Hematopoietic multipotent progenitor cell treated with erythropoietin and hydrocortisone succinate and interleukin-3 and kit ligand, for 4 days (in vitro differentiated cells): ENCODE data around the gene LUZP2.

Experiments used
- DNase-seq: peaks from one replicate; pipeline ENCODE4 v3.0.0-alpha.2; 2015

The LUZP2 gene

DNA sequence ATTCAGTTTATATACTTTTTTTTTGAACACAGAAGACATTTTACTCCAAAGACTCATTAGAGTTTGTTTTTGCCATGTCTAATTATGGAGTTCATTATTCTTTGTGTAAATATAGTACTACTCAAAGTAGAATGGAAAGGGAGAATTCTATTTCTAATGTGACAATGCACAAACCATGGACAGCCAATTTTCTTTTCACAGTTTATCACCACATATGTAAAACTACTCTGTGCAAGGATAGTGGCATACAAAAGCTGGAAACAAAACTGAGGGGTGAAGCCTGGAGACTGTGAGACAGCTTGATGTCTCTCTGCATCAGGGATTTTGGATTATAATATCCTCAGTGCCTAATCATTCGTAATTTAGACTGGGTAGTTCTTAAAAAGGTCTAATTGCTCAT is 75.5 kb downstream of the LUZP2 start:
- DNase-seq, result no peak

DNA sequence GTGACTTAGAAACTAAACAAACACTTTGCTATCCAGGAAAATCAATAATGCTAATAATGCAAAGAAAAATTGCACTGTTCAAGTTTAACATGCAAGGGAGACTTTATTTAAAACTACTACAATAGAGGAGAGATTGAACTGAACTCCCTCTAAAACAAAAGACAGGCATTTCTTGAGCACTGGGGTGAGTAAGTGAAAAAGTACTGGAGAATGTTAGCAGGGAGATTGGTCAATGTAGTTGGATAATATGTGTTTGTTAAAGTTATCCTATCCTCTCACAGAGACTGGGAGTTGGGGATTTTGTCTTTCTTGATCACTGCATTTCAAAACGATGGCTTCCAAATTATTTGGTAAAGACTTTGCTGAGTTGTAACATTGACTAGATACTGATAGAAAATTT is 77.6 kb downstream of the LUZP2 start:
- no peak for DNase-seq

DNA sequence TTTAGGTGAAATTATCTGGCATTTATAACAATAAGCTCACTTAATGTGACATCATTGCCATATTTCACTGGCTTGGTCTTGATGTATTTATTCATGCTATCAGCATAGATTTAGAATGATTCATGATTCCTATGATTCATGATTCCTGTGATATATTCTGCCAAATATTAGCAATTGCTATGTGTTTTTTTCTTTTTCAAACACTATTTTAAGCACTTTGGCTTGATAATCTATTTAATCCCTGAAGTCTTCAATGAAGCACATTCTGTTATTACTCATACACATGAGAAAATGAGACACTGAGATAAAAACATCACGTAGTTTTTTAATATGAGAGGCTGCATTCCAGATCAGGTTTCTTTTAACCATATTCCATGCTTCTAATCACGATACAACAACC is 78.5 kb downstream of the LUZP2 start:
- no peak for DNase-seq

DNA sequence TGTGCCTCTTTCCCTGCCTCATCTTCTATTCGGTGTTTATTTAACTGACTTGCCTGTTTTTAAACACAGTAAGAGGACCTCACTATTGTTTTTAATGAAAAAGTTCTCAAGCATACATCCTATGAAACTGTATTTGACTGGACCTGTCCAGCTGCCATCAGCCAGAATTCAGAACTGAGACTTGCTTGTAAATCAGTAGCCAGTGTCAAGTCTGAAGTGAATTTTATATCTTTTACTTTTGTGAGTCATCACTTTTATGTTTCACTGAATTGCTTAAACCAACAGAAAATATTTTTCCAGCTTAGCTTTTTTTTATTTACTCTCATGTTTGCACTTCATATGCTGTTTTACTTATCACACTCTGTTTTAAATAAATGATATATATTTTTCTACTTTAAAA is 88.3 kb downstream of the LUZP2 start:
- DNase-seq, result no peak

DNA sequence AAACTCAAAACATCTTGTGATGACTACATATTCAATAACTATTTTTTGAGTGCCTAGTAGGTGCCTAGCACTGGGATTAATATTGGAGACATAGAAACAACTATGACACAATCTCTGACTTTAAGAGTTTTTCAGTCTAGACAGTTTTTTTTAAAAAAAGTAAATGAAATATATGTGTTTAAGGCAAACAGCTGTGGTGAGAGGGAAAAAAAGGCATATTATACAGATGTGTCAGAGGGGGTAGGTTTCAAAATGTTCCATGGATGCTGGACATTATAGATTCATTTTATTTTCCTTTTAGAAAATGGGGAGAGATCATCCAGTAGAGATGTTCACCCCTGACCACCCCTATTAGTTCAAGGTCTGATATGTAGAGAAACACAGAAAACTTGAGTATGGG is 90.8 kb downstream of the LUZP2 start:
- DNase-seq, result no peak

DNA sequence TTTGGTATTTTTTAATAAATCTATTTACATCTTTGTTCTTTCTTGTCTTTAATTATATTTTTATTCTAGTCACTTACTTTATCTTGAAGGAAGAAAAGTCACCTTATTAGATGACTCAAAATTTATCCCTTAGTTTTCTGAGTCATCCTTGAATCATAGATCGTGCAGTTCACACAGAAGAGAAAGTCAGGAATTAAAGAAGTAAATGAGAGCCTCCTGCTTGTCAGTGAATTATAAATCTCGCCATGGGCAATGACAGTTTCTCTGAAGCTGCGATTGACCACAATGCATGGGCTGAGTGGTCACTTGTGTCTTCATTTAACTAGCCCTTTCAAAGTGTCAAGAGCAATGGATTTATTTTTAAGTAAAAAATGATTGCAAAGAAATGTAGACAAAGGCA is 91.2 kb downstream of the LUZP2 start:
- DNase-seq, result no peak

DNA sequence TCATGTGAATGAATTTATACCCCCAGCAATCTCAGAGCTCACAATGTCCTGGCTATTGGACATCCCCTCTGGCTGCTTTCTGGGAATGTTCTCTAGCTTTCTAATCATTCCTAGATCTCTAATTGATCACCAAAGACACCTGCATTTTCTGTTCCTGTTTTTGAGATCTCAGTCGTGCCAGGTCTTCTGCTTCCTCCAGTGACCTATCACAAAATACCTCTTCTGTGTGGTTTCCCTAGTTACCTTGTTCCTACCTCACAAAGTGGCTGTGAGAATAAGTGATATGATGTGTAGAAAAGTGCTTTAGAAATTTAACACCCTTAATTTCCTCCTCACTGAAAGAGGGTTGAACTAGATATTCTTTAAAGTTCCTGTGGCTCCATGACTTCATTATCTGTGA is 92.2 kb downstream of the LUZP2 start:
- no peak for DNase-seq

DNA sequence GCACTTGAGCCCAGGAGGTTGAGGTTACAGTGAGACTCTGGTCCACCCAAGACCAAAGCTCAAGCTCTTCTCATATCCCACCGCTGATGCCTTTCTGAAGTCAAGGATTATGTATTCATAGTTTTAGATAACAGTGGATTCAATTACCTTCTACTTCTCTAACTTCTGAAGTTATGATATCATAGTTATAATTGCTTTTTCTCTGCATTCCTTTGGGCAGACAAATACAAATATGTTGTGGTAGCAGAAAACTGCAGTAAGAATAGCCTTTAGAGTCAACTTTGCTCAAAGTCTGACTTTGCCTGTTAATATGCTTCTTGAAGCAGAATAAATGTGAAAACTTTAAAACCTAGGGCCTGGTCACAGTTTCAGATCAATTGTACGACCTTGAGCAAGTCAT is 94.4 kb downstream of the LUZP2 start:
- no peak for DNase-seq

DNA sequence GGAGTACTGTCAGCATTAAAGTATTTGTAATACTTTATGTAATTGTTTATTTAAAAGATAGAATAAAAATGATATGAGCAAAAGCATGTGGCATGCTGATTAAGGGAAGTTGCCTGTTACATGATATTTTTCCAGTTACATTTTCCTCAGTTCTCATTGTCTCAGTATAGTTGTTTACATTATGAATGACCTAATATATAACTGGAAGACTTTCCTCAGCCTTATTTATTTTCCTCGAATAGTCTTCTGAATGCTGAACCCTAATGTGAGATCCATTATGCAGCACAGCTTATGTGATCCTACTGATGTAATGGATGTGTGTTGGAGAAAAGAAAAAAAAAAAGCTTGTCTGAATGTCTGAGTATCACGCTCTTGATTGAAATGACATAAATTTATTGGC is 95.5 kb downstream of the LUZP2 start:
- no peak for DNase-seq

DNA sequence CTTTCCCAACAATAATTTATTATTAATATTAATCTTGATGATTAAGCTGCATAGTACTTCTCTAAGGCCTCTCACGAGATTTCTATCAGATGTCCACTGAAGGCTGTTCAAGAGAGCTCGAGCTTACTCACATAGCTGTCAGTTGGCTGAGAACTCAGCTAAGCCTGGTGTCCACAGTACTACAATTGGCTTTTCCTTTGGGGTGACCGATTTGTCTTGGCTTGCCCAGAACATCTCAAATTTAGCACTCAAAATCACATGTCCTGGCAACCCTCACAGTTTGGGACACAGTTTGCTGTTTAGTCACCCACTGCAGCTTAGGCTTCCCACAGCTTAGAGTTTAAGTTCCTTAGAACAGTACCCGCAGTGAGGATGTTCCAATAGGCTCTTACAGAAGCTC is 96.5 kb downstream of the LUZP2 start:
- DNase-seq, result no peak

DNA sequence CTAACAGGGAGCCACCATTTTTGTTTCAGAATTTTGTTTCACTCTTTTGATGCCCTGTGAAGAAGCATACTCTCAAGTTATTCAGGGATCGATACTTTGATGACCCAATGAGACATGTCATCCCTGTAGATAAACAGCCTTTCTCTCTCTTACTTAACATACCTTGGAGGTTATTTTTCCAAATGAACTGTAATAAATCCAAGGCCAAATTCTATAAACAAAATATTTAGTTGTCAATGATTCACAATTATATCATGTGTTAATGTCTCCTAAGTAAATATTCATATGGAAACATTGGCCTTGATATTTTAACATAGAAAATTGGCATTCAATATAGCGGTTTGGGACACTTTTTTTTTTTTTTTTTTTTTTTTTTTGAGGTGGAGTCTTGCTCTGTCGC is 97.5 kb downstream of the LUZP2 start:
- no peak for DNase-seq

DNA sequence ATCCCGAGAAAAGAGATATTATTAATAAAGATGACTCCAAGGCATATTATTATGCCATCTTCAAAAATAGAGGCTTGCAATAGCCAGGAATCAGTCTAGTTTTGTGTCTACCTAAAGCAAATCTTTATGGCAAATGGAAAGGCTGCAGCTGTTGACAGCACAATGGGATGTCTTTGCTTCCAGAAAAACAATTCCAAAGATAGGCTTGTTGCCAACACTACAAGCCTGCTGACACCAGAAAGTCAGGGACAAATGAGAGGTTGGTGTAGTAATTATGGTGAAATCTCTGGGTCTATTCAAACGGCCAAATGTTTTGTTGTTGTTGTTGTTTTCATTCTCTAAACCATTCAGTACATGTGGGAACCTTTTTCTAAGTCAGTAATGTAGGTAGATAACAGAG is 101.8 kb downstream of the LUZP2 start:
- DNase-seq, result no peak

DNA sequence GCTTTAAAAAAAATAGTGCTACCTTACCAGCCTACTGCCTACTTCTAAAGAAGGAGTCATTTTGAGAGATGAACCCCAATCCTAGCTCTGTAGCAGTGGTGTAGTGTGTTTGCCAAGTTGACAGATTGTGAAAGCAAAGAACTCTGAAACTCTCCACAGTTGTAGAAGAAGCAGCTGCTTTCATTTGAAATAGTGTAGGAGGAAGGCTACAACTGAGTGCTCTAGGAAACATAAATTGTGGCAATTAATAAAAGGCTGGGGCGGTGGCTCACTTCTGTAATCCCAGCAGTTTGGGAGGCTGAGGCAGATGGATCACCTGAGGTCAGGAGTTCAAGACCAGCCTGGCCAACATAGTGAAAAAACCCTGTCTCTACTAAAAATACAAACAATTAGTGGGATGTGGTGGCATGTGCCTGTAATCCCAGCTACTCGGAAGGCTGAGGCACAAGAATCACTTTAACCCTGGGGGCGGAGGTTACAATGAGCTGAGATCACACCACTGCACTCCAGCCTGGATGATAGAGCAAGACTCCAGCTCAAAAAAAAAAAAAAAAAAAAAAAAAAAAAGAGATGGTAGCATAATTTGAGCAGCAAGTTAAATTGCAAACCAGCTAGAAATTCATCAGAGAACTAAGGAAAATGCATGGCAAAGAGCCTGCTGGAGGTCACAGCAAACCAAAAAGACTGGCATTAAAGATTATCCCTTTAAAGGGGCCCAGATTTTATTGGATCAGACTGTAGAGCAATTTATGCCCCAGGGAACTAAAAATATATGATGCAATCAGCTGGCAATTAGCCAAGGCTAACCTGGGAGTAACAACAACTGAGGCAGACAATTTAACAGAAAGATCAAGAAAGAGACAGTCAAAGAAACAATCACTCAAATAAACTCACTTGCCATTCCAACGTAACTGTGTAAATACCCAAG is 112.6 kb downstream of the LUZP2 start:
- DNase-seq, result no peak

DNA sequence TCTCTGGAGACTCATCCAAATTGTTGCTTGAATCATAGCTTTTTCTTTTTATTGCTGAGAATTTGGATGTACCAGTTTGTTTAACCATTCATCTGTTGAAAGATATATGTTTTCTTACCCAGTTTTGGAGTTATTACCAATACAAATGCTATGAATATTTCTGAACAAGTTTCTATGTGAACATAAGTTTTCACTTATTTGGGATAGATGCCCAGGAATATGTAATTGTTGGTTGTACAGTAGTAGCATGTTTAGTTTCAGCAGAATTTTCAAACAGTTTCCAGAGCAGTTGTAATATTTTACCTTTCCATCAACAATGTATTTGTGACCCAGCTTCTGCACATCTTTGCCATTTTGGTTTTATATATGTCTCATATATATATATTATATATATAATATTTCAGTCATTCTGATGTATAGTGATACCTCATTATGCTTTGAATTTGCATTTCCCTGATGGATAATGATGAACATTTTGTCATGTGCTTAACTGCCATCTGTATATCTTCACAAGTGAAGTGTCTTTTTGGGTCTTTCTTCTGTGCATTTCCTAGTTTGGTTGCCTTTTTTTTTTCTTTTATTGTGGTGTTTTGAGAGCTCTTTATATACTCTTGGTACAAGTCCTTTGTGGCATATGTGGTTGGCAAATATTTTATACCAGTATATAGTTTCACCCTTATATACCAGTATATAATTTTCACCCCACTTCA is 118.8 kb downstream of the LUZP2 start:
- DNase-seq, result no peak

DNA sequence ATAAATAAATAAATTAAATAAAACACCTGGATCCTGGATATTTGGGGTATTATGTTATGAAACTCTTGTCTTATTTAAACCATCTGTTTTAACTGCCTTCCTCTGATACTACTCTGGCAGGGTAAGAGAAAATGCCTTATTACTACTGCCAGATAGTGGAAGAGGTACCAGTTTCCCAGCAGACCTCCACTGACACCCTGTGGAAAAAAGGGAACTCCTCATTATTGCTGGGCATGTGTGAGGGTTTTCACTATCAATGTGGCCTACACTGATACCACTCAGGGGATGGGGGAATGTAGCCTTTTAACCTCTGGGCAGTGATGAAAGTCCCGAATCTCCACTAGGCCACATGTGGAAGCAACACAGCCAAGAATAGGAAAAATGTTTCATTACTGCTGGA is 121.0 kb downstream of the LUZP2 start:
- peak; percentile 5 for DNase-seq

DNA sequence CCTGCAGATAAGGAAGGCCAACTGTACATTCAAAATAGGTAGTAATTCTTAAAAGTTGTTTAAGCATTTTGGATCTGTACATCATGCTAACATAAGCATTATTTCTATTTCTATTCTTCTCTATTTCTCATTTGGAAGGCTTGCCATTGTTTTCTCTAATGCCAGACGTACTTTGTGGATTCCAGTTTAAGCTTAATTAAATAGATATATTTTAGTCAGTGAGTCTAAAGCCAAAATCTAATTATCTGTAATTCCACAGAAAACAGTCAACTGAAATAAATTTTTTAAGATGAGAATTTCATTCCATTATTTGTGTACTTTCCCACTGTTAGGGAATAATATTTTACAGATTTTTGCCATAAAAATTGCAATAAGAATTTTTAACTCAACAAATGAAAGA is 123.0 kb downstream of the LUZP2 start:
- no peak for DNase-seq

DNA sequence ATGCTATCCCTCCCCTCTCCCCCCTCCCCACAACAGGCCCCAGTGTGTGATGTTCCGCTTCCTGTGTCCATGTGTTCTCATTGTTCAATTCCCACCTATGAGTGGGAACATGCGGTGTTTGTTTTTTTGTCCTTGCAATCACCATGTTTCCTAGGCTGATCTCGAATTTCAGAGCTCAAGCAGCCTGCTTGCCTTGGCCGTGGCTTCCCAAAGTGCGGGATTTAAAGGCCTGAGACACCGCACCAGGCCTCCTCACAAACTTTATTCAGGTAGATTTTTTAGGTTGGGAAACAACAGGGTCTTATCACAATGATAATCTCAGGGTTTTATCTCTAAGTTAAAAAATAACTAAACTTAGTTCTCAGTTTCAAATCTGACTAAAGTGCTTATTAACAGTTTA is 125.4 kb downstream of the LUZP2 start:
- no peak for DNase-seq

DNA sequence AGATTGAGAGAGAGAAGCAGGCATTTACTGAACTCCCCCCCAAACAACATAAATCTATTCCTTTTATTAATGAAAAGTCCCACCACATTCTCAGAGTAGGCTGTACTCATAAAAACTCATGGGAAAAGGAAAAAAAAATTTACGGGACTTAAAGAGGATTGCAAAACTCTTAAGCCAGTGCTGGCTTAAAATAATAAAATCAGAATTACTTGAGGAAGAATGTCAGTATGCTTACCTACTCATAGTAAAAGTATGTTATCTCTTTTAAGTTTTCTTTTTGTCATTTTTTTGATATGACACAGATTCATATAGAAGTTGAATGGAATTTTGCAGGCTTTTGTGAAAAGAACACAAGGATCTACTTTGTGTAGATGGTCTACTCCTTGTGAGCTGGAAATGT is 126.3 kb downstream of the LUZP2 start:
- no peak for DNase-seq

DNA sequence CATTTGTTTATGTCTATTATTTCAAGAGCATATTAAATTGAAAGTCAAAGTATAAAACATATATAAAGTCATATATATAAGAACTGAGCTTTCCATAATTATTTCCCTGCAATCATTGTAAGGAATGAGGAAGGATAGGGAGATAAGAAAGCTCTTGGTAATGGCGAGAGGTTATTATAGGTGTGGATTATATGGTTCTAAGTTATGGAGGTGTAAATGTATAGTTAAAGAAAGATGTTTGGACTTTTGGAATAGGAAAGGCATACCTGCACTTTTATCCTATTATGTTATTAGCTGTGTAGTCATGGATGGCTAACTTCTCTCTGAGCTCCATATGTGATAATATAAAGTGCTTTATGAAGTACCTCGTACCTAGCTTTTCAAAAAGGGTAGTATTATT is 127.6 kb downstream of the LUZP2 start:
- no peak for DNase-seq

DNA sequence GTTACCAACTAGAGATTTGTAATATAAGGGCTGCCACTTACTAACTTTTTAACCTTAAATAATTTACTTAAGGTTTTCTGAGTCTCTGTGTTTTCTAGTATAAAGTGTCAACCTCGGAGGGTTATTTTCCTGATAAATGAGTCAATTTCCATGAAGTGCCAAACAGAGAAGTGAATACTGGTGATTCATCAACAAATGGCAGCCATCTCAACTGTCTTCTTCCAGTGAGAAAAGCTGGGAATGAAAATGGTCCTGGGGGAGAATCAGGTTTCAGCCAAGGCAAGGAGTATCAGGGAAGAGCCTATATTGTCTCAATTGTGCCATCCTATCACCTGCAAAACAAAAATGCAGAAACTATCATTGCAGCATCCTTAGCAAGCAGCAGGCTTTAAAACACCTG is 129.1 kb downstream of the LUZP2 start:
- DNase-seq, result no peak

DNA sequence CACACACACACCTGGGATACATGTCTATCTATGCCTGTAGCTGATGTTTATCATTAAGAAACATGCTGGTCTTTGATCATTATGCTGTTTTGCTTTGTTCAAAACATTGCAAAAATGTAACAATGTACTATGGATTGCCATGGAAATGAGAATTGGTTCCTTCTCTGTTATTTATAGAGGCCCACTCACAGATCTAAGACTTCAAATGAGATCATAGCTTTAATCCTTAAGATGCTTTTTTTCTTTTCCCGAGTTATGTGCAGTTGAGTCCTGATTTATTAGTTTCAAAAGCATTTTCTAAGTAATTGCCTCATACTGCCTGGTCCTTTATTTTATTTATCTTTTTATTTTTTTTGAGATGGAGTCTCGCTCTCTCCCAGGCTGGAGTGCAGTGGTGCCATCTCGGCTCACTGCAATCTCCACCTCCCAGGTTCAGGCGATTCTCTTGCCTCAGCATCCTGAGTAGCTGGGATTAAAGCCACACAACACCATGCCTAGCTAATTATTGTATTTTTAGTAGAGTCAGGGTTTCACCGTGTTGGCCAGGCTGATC is 131.4 kb downstream of the LUZP2 start:
- DNase-seq, result no peak

DNA sequence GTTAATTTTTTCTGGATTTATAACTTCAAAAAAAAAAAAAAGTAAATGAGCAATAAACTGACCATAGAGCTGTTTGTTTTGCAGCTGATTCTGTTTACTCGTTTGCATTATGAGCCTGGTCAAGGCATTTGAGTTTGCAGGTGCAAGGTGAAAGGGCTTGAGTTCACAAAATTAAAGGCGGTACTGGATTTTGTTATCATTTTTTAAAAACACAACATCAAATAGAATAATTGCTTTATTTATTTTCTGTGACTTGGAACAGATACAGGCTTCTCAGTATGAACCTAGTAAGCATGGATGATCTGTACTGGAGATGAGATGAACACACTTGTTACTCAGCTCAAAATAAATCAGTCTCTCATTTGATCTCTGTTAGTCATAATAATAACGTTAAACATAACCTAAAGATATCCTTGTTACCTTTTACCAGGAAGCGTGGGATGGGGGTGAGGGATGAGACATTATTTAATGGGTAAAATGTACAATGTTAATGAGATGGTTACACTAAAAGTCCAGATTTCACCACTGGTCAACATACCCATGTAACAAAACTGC is 137.8 kb downstream of the LUZP2 start:
- no peak for DNase-seq

DNA sequence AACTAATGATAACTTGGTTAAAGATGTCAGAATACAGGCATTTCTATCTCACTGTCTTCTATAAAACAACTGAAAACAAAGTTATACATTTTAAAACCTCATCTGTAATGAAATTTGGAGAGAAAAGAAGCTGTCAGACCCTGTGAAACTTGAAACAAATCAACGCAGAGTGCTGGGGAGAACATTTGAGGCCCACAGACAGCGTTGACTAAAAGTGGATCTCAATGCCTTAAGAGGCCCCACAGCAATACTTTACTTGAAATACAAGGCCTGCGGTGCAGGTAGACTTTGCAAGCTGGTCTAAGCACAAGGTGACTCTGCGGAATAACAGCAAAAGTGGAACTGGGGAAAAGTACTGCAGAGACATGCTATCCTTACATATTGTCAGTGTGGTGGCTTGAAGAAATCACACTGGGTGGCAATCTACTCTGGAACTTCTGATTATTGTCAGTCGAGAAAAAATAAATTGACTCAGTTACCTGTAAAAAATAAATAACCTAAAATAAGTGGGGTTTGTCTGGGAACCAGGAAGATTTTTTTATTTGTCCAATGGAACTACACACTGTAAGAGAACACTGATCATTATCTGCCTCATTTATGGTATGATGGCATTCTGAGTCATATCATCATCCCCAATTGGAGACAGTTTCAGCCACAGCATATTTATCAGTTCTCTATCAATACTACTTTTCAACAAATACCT is 138.9 kb downstream of the LUZP2 start:
- no peak for DNase-seq
